GM23248 (cell line): ENCODE measurements around the gene MEAK7.

Source experiments
- EZH2 ChIP-seq: fragments of 200-600 bp; sonication (generic); IDR thresholded peaks from 2 replicates; pipeline ENCODE4 v1.6.1; 2018; ENCODE audit warnings: antibody characterized with exemption, mild to moderate bottlenecking; ENCODE audit not compliant: insufficient read depth, poor library complexity, severe bottlenecking
- EZH2phosphoT487 ChIP-seq: fragments of 200-600 bp; sonication (generic); IDR thresholded peaks from 2 replicates; pipeline ENCODE4 v1.6.1; 2018; ENCODE audit warnings: antibody characterized with exemption, moderate library complexity, mild to moderate bottlenecking, low read depth; ENCODE audit not compliant: insufficient read depth

GRCh38 chr16:84497418-84498222 lies 6.8 kb downstream of the MEAK7 start:
- TF ChIP-seq EZH2phosphoT487: no peak
- no peak for TF ChIP-seq EZH2
